Memory B cell (primary cell): ENCODE results near the gene ZSWIM8.
A peak's percentile ranks its signal among the peaks of the same experiment; 100 is the strongest.
"Not testable (repeated sequence)": the region's sequence is repeated elsewhere in the genome, so short reads cannot be mapped to it uniquely, and the experiment has no call there.

Experiments used
- ATAC-seq: fragments of 150-1000 bp; cut with Tn5 transposase; 2 replicates; pipeline ENCODE4 v1.10.0; 2021; ENCODE audit warnings: low read depth, mild to moderate bottlenecking, moderate library complexity
- DNase-seq, 2 donors: peaks; one replicate each; pipeline ENCODE4 v3.0.0; 2022; ENCODE audit warnings: low spot score in 2 of 2
- H3K27ac Mint-ChIP-seq: one replicate; pipeline ENCODE4 v1.8.0; 2022; ENCODE audit warnings: mild to moderate bottlenecking, moderate library complexity, mixed read lengths
- H3K27me3 Mint-ChIP-seq: one replicate; pipeline ENCODE4 v1.8.0; 2022; ENCODE audit warnings: mixed read lengths
- H3K36me3 Mint-ChIP-seq: one replicate; pipeline ENCODE4 v1.8.0; 2022; ENCODE audit warnings: mild to moderate bottlenecking, mixed read lengths
- H3K4me1 Mint-ChIP-seq: one replicate; pipeline ENCODE4 v1.8.0; 2022; ENCODE audit warnings: mixed read lengths
- H3K4me3 Mint-ChIP-seq: one replicate; pipeline ENCODE4 v1.8.0; 2022; ENCODE audit warnings: mild to moderate bottlenecking, moderate library complexity, mixed read lengths
- H3K9me3 Mint-ChIP-seq: one replicate; pipeline ENCODE4 v1.8.0; 2022; ENCODE audit warnings: mixed read lengths

The ZSWIM8 gene

GRCh38 chr10:73781879-73782748 lies 3.3 kb upstream of the ZSWIM8 start, which contains the start of gene CHCHD1:
Gene CHCHD1, plus strand, starts transcription at chr10:73782048. Its CDS starts 28 bp downstream, at chr10:73782076.
- ATAC-seq = peak; percentile 60
- H3K27ac Mint-ChIP-seq = peak within 1 kb of the TSS; percentile 92
- H3K9me3 Mint-ChIP-seq = no peaks in the 10 kb centered on the region
- peak within 1 kb of the TSS; percentile 96 for H3K4me3 Mint-ChIP-seq
- no peaks in the 10 kb centered on the region for H3K27me3 Mint-ChIP-seq
- peaks cover 30% of the 10 kb centered on the region for H3K4me1 Mint-ChIP-seq
- H3K36me3 Mint-ChIP-seq = peaks cover 2% of the 10 kb centered on the region
- peak; percentile 74 to 85 for DNase-seq

DNA sequence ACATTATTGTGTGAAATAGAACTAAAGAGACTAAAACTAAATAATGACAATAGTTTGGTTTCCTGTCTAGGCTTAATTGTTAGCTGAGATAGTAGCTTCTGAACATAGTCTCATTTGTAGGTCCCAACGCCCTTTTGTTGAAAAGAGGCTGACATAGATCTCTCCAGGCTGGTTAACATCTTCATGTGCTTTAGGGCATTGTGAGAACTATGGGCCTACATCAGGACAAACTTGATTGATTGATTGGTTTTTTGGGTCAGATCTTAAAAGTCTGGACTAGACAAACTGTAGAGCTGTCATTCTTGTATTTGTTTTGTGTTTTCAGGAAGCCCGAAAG lies 2.7 kb upstream of the ZSWIM8 start:
- Mint-ChIP-seq H3K9me3 (no peaks in the 10 kb centered on the region), H3K27ac (peak overlapping the region; percentile 92), H3K4me1 (peaks cover 30% of the 10 kb centered on the region), H3K27me3 (no peaks in the 10 kb centered on the region), H3K4me3 (peak overlapping the region; percentile 96), H3K36me3 (peaks cover 2% of the 10 kb centered on the region)
- DNase-seq (no peak), ATAC-seq (no peak)

- DNase-seq (peak in 1 of 2 donors; percentile 29), ATAC-seq (peak; percentile 21)
- H3K36me3 Mint-ChIP-seq = peaks cover 13% of the 10 kb centered on the region
- H3K4me3 Mint-ChIP-seq = peak overlapping the region; percentile 95
- no peaks in the 10 kb centered on the region for H3K9me3 Mint-ChIP-seq
- H3K27ac Mint-ChIP-seq = peak overlapping the region; percentile 93
- H3K27me3 Mint-ChIP-seq = no peaks in the 10 kb centered on the region
- H3K4me1 Mint-ChIP-seq = peaks cover 25% of the 10 kb centered on the region
These were observed 510 bp downstream of the ZSWIM8 start for GRCh38 chr10:73785721-73786511.

DNA sequence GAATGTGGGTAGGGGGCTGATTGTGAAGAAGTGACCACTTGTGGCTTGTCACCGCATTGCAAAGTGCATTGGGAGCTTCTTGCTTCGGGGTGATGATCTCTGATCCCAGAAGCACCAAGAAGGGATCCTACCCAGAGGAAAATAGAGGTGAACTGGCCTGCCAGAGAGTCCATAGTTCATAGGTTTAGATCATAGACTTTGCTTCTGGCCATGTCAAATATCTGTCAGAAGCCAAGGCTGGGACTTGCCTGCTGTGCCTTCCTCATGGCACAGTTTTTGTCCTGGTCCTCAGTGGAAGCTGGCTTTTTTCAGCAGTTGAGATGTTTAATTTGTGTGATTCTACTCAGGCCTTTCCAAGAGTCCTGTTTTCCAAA lies 1.1 kb downstream of the ZSWIM8 start:
- peak overlapping the region; percentile 90 for H3K4me3 Mint-ChIP-seq
- peaks cover 23% of the 10 kb centered on the region for H3K4me1 Mint-ChIP-seq
- H3K27ac Mint-ChIP-seq = peak overlapping the region; percentile 93
- no peaks in the 10 kb centered on the region for H3K27me3 Mint-ChIP-seq
- ATAC-seq = no peak
- no peak for DNase-seq
- H3K36me3 Mint-ChIP-seq = peaks cover 13% of the 10 kb centered on the region
- H3K9me3 Mint-ChIP-seq = no peaks in the 10 kb centered on the region

DNA sequence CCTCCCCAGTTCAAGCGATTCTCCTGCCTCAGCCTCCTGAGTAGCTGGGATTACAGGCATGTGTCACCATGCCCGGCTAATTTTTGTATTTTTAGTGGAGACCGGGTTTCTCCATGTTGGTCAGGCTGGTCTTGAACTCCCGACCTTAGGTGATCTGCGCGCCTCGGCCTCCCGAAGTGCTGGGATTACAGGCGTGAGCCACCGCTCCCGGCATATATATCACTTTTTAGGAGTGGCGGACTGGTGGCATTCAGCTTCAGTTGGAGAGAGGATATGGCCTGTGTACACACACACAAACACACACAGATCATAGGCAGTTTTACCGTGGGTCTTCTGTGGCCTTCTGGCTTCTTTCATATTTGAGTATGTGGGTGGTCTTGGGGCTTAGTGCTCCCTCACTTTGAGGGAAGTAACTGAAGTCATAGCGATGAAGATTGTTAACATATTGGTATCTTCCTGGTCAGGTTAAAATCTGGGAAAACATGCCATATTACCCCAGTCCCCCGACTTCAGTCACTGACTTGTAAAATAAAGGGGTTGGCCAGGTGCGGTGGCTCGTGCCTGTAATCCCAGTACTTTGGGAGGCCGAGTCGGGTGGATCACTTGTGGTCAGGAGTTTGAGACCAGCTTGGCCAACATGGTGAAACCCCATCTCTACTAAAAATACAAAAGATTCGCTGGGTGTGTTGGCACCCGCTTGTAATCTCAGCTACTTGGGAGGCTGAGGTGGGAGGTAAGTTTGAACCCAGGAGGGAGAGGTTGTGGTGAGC lies 1.8 kb downstream of the ZSWIM8 start:
- H3K27me3 Mint-ChIP-seq, H3K4me3 Mint-ChIP-seq, DNase-seq, H3K27ac Mint-ChIP-seq, ATAC-seq, H3K9me3 Mint-ChIP-seq: not testable (repeated sequence)
- Mint-ChIP-seq H3K4me1 (peaks cover 21% of the 10 kb centered on the region), H3K36me3 (peaks cover 15% of the 10 kb centered on the region)

DNA sequence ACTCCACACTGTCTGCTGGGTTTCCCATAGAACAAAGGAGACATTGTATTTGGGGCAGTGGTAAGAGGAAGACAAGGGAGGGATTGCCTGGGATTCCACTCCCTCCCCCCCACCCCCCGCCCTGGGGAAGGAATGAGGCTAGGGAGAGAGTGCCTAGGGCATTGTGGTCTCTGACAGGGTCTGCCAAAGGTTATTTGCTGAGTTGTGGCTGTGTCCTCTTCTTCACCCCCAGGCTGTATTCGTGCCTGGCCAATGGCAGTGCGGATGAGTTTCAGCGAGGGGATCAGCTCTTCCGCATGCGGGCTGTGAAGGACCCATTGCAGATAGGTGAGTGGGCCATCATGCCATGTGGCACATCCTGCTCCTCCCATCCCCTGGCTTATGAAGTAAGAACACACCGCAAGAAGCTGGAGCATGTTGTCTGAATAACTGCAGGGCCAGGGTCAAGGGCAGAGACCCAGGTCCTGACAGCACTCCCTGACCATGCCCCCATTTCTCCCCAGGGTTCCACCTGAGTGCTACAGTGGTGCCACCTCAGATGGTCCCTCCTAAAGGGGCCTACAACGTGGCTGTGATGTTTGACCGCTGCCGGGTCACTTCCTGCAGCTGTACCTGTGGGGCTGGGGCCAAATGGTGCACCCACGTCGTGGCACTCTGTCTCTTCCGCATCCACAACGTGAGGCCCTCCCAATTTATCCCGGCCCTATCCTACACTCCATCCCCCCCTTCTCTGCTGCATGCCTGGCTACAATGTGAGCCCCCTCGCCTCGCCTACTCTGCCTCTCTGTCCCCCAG lies 3.7 kb downstream of the ZSWIM8 start:
- Mint-ChIP-seq H3K36me3 (peaks cover 21% of the 10 kb centered on the region), H3K9me3 (no peaks in the 10 kb centered on the region), H3K27me3 (no peaks in the 10 kb centered on the region), H3K4me1 (peaks cover 15% of the 10 kb centered on the region), H3K27ac (no peak overlapping the region), H3K4me3 (no peak overlapping the region)
- DNase-seq = no peak
- no peak for ATAC-seq

- no peaks in the 10 kb centered on the region for H3K27me3 Mint-ChIP-seq
- H3K27ac Mint-ChIP-seq = no peak overlapping the region
- ATAC-seq (no peak), DNase-seq (no peak)
- peaks cover 15% of the 10 kb centered on the region for H3K4me1 Mint-ChIP-seq
- no peak overlapping the region for H3K4me3 Mint-ChIP-seq
- H3K9me3 Mint-ChIP-seq = no peaks in the 10 kb centered on the region
- H3K36me3 Mint-ChIP-seq = peaks cover 24% of the 10 kb centered on the region
These were observed 4.3 kb downstream of the ZSWIM8 start for GRCh38 chr10:73789659-73790055.

DNA sequence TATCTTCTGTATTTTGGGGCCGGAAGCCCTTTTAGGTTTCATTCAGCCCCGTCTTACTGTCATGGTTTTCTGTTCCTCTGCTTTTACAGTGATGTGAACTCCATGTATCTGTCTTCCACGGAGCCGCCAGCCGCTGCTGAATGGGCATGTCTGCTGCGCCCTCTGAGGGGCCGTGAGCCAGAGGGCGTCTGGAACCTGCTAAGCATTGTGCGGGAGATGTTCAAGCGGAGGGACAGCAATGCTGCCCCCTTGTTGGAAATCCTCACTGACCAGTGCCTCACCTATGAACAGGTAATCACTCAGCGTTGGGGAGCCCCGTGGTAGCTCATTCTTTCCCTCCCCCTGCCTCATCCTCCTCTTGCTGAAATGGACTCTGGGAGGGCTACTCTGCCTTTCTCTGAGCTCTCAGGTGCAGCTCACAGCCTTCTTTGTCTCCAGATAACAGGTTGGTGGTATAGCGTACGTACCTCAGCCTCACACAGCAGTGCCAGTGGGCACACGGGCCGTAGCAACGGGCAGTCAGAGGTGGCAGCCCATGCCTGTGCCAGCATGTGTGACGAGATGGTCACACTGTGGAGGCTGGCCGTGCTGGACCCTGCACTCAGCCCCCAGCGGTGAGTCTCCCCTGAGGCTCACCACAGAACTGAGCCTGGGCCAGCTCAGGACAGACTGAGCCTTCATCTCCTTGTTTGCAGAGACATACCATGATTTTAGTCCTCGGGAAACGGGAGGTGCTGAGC lies 5.7 kb downstream of the ZSWIM8 start:
- Mint-ChIP-seq H3K36me3 (peaks cover 28% of the 10 kb centered on the region), H3K9me3 (no peaks in the 10 kb centered on the region), H3K27me3 (no peaks in the 10 kb centered on the region), H3K4me1 (peaks cover 9% of the 10 kb centered on the region), H3K4me3 (no peak overlapping the region), H3K27ac (no peak overlapping the region)
- ATAC-seq (no peak), DNase-seq (no peak)

DNA sequence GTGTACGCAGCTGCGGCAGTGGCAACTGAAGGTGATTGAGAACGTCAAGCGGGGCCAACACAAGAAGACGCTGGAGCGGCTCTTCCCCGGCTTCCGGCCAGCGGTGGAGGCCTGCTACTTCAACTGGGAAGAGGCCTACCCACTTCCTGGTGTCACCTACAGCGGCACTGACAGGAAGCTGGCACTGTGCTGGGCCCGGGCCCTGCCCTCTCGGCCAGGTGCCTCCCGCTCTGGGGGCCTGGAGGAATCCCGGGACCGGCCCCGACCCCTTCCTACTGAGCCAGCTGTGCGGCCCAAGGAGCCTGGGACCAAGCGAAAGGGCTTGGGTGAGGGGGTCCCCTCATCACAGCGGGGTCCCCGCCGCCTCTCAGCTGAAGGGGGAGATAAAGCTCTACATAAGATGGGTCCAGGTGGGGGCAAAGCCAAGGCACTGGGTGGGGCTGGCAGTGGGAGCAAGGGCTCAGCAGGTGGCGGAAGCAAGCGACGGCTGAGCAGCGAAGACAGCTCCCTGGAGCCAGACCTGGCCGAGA lies 6.5 kb downstream of the ZSWIM8 start:
- H3K27me3 Mint-ChIP-seq = no peaks in the 10 kb centered on the region
- H3K4me3 Mint-ChIP-seq = no peak overlapping the region
- H3K27ac Mint-ChIP-seq = no peak overlapping the region
- no peak for DNase-seq
- H3K9me3 Mint-ChIP-seq = no peaks in the 10 kb centered on the region
- H3K4me1 Mint-ChIP-seq = peaks cover 5% of the 10 kb centered on the region
- peaks cover 32% of the 10 kb centered on the region for H3K36me3 Mint-ChIP-seq
- no peak for ATAC-seq

DNA sequence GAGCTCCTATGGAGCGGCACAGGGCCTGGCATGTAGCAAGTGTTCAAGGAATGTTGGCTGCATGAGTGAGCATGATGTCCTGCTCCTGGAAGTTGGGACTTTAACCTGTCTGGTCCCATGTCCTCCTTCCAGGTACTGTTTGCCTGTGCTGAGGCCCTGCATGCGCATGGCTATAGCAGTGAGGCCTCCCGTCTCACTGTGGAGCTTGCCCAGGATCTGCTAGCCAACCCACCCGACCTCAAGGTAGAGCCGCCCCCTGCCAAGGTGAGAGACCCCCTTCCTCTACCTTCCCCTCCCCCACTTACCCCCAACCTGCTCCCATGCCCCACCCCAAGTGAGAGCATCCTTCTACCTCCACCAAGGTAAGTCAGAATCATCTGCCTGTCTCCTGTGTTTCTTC lies 8.1 kb downstream of the ZSWIM8 start:
- H3K27ac Mint-ChIP-seq = no peak overlapping the region
- H3K27me3 Mint-ChIP-seq = no peaks in the 10 kb centered on the region
- peaks cover 5% of the 10 kb centered on the region for H3K4me1 Mint-ChIP-seq
- H3K36me3 Mint-ChIP-seq = peaks cover 37% of the 10 kb centered on the region
- no peak overlapping the region for H3K4me3 Mint-ChIP-seq
- ATAC-seq (no peak), DNase-seq (no peak)
- no peaks in the 10 kb centered on the region for H3K9me3 Mint-ChIP-seq

GRCh38 chr10:73795491-73795890 lies 10.1 kb downstream of the ZSWIM8 start:
- peaks cover 24% of the 10 kb centered on the region for H3K36me3 Mint-ChIP-seq

DNA sequence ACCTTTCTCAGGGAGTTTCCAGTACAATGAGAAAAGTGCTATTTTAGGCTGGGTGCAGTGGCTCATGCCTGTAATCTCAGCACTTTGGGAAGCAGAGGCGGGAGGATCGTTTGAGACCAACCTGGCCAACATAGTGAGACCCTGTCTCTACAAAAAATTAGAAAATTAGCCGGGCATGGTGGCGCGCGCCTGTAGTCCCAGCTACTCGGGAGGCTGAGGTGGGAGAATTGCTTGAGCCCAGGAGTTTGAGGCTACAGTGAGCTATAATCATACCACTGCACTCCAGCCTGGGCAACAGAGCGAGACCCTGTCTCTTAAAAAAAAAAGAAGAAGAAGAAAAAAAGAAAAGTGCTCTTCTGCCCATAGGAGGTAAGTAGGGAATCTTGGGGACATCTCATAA lies 10.6 kb downstream of the ZSWIM8 start:
- DNase-seq, H3K4me1 Mint-ChIP-seq, H3K4me3 Mint-ChIP-seq, H3K9me3 Mint-ChIP-seq, ATAC-seq, H3K27me3 Mint-ChIP-seq: not testable (repeated sequence)
- H3K27ac Mint-ChIP-seq = peak overlapping the region; percentile 75
- H3K36me3 Mint-ChIP-seq = peaks cover 24% of the 10 kb centered on the region

More at GRCh38 chr10:73795491-73795890, 10.1 kb downstream of the ZSWIM8 start:
- not testable (repeated sequence) for H3K9me3 Mint-ChIP-seq, DNase-seq, ATAC-seq, H3K4me1 Mint-ChIP-seq, H3K4me3 Mint-ChIP-seq, H3K27ac Mint-ChIP-seq, H3K27me3 Mint-ChIP-seq
